Activated T-helper 2 cell treated with anti-CD3 and anti-CD28 coated beads, Interferon-gamma antibody, Interleukin-2, Interleukin-4, amounts not matched to agents 10 μg/mL and 5 μg/mL and 100 μg/mL, durations not matched to agents 14 hours and 24 hours and 36 hours (primary cell): ENCODE data around the gene OMG. TPM values are rescaled to one million over a fixed set of nuclear protein-coding genes. Genes with fewer than 3 reads are reported as not detected.

Source experiments
- DNase-seq: peaks from one replicate; pipeline ENCODE4 v3.0.0; 2021; ENCODE audit warnings: low spot score
- H3K27ac Mint-ChIP-seq: one replicate; pipeline ENCODE4 v1.8.0; 2021; ENCODE audit warnings: mixed read lengths
- H3K27me3 Mint-ChIP-seq: one replicate; pipeline ENCODE4 v1.8.0; 2021; ENCODE audit warnings: low read depth, mixed read lengths
- H3K36me3 Mint-ChIP-seq: one replicate; pipeline ENCODE4 v1.8.0; 2021; ENCODE audit warnings: low read depth, mixed read lengths
- H3K4me1 Mint-ChIP-seq: one replicate; pipeline ENCODE4 v1.8.0; 2021; ENCODE audit warnings: low read depth, mixed read lengths
- H3K4me3 Mint-ChIP-seq: one replicate; pipeline ENCODE4 v1.8.0; 2021; ENCODE audit warnings: low read depth, mild to moderate bottlenecking, moderate library complexity, mixed read lengths
- H3K9me3 Mint-ChIP-seq: one replicate; pipeline ENCODE4 v1.8.0; 2021; ENCODE audit warnings: mixed read lengths
- intact Hi-C: fragments of 100-400 bp; cut with micrococcal nuclease; formaldehyde crosslinking; loops from one replicate; pipeline ENCODE4 v1.15.1; 2023
- total RNA-seq: library from RNA; stranded (reverse); gene quantifications from 2 replicates; pipeline ENCODE4 v1.2.3, GENCODE V29; 2022

Gene OMG
- total RNA-seq, 1 donor from 2014 or later = 0.11 TPM

DNA sequence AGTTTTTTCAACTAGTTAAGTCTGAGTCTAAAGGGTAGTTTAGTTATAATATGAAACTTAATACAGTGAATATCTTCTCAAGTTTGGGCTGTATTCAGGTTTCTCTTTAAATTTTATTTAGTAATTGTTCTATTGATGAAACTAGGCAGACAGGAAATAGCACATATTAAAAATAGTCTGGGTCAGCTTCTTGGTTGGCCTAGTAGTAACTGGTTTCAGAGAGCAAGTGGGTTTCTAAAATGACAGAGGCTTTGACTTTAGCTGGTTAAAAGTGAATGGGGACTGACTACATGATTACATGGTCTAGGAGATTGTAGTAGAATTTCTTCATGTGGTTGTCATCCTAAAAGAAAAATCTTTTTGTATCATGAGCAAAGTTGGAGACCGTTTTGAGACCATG, 46.8 kb downstream of the OMG start:
- Mint-ChIP-seq H3K9me3 (no peaks in the 10 kb centered on the region), H3K4me3 (no peak overlapping the region), H3K27ac (no peak overlapping the region), H3K36me3 (peaks cover 9% of the 10 kb centered on the region), H3K4me1 (peaks cover 5% of the 10 kb centered on the region), H3K27me3 (no peaks in the 10 kb centered on the region)
- intact Hi-C loops = no loop called here
- no peak for DNase-seq

DNA sequence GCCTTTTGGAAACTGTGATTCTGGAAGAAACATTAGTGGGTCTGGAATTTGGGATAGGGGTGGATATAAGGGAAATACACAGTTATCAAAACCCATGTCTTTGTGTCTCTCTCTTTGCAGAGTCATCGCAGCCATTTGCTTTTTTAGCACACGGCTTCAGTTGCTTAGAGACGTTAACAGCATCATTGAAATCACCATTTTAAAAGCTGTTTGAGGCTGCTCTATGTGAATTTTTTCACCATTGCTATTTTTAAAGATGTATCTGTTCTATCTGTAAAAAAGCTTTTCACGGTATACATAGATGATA, 47.3 kb downstream of the OMG start:
- Mint-ChIP-seq H3K4me3 (no peak overlapping the region), H3K36me3 (peaks cover 9% of the 10 kb centered on the region), H3K27me3 (no peaks in the 10 kb centered on the region), H3K4me1 (peaks cover 5% of the 10 kb centered on the region), H3K9me3 (no peaks in the 10 kb centered on the region), H3K27ac (no peak overlapping the region)
- intact Hi-C loops = no loop called here
- DNase-seq = no peak

DNA sequence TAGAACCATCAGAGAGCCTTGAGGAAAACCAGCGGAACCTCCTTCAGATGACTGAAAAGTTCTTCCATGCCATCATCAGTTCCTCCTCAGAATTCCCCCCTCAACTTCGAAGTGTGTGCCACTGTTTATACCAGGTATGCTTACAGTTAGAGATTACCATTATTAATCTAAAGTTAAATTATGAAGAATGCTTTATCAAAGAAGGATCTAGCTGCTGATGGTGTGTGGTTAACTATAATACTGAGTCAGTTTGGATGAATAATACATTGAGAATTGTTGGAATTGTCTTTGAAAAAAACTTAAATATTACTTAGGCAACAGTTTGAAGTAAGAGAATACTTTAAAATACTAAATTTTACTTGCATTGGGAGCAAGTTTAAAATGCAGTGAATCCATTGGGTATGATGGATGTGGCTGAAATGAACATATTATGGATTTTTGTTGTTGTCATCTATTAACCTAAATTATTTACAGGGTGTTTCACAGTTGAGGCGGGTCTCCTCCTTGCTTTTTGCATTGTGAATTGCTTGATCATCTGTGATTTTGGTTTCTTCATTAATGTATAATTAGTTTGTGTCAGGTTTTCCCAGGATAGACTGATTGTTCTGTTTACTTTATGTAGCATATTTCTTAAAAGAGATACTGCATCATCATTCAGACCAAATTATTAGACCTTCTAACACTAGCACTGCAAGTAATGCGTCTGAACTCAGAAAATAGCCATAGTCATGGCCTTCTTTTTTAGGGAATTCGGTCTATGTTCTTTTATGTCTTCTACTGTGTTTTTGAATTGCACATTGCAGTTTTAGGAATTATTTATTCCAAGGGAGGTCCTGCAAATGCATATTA, 47.8 kb downstream of the OMG start:
- peaks cover 5% of the 10 kb centered on the region for H3K4me1 Mint-ChIP-seq
- H3K27ac Mint-ChIP-seq = no peak overlapping the region
- peaks cover 9% of the 10 kb centered on the region for H3K36me3 Mint-ChIP-seq
- H3K4me3 Mint-ChIP-seq = no peak overlapping the region
- no peaks in the 10 kb centered on the region for H3K9me3 Mint-ChIP-seq
- intact Hi-C loops = no loop called here
- H3K27me3 Mint-ChIP-seq = no peaks in the 10 kb centered on the region
- DNase-seq = no peak

Other genes with a start within 250 kb of the OMG start
- 32.4 and 36.8 TPM in 2 replicates for gene NF1, start 202.3 kb downstream of the OMG start, total RNA-seq
- gene EVI2B, start 16.8 kb upstream of the OMG start, total RNA-seq = 13.0 and 13.9 TPM in 2 replicates
- 18.6 and 20.7 TPM in 2 replicates for gene EVI2A, start 24.4 kb upstream of the OMG start, total RNA-seq
- gene RAB11FIP4, start 94.4 kb upstream of the OMG start, total RNA-seq = 20.8 and 26.2 TPM in 2 replicates